Right lobe of liver (tissue), 6 donors: ENCODE data around the gene WDFY3. TPM values are rescaled to one million over a fixed set of nuclear protein-coding genes. Genes with fewer than 3 reads are reported as not detected.
"Not testable (repeated sequence)": the region's sequence is repeated elsewhere in the genome, so short reads cannot be mapped to it uniquely, and the experiment has no call there.

Experiments used
- ATAC-seq, 4 donors: fragments of 200-7000 bp; cut with Tn5 transposase; one replicate each; pipeline ENCODE4 v1.9.1; 2020; ENCODE audit warnings: mild to moderate bottlenecking in 4 of 4, moderate library complexity in 4 of 4
- DNase-seq, 3 donors: peaks; one replicate each; pipeline ENCODE4 v3.0.0-alpha.2; 2020
- H3K27ac ChIP-seq, 3 donors: fragments of 200-600 bp; one replicate each; pipeline ENCODE4 v1.8.0; 2022
- H3K27me3 ChIP-seq, 2 donors: fragments of 200-600 bp; one replicate each; pipeline ENCODE4 v1.8.0; 2022
- H3K36me3 ChIP-seq, 4 donors: fragments of 200-600 bp; sonication (generic) in 1 of 4; one replicate each; pipeline versions ENCODE4 v1.5.1 to v1.8.0; 2017 to 2022; ENCODE audit warnings: control low read depth in 1 of 4
- H3K4me1 ChIP-seq, 4 donors: fragments of 200-600 bp; sonication (generic) in 1 of 4; one replicate each; pipeline versions ENCODE4 v1.5.1 to v1.8.0; 2017 to 2022; ENCODE audit warnings: control low read depth in 1 of 4
- H3K4me3 ChIP-seq, 3 donors: fragments of 200-600 bp; one replicate each; pipeline ENCODE4 v1.8.0; 2022
- H3K9me3 ChIP-seq, 4 donors: fragments of 200-600 bp; sonication (generic) in 1 of 4; one replicate each; pipeline versions ENCODE4 v1.5.1 to v1.8.0; 2017 to 2022; ENCODE audit warnings: control low read depth in 1 of 4
- CTCF ChIP-seq, 4 donors: fragments of 200-600 bp in 3 of 4; fragments of 450-650 bp in 1 of 4; IDR thresholded peaks; one replicate each; pipeline versions ENCODE4 v1.5.1 to v1.8.0; 2016 to 2022; ENCODE audit warnings: antibody characterized with exemption in 4 of 4, mild to moderate bottlenecking in 2 of 4
- POLR2A ChIP-seq: fragments of 450-650 bp; IDR thresholded peaks from one replicate; pipeline ENCODE4 v1.6.1; 2017; ENCODE audit warnings: antibody characterized with exemption, mild to moderate bottlenecking
- WGBS: methylation state at CpG from one replicate; pipeline ENCODE4 v1.1.6; 2018; ENCODE audit warnings: low coverage, low lambda C conversion rate; ENCODE audit not compliant: insufficient coverage; ENCODE audit errors: missing lambda C conversion rate; 5-methylcytosine and 5-hydroxymethylcytosine counted together
- intact Hi-C, 2 donors: fragments of 100-400 bp; cut with DNase I; formaldehyde crosslinking; loops; one replicate each; pipeline versions ENCODE4 v1.11.2 to v1.14.1; 2022
- total RNA-seq, 6 experiments: library from RNA; depleted of rRNA in 2 of 6; stranded (reverse); fragments of >200 nt in 2 of 6; fragmentation: NEBNext Ultra II Directional in 3 of 6; extraction: Animal tissue kit (Norgen Biotek cat#: 25700) in 3 of 6; gene quantifications; one replicate each; pipeline versions ENCODE4 v1.1.0 to v1.2.4, GENCODE V29; 2016 to 2023
- donor health status: DM: no; HTN: yes; CAD: no.
- donor health status: DM: no; HTN: no; CAD: no.
- donor health status: DM: no; HTN: no; CAD: no.
- donor health status: DM: no; HTN: yes; CAD: no.
- donor health status: DM: no; HTN: yes; CAD: no.

WDFY3 gene
- total RNA-seq, 6 experiments from 2014 or later = 18.8 to 36.5 (median 25.9) TPM

GRCh38 chr4:84688605-84689004 lies 277.9 kb downstream of the WDFY3 start:
- Histone ChIP-seq H3K36me3 (peaks cover 0 to 42% (median 2%) of the 10 kb centered on the region in 4 donors), H3K4me3 (no peak overlapping the region), H3K9me3 (no peaks in the 10 kb centered on the region), H3K27me3 (no peaks in the 10 kb centered on the region), H3K27ac (no peak overlapping the region), H3K4me1 (peaks cover 0 to 2% (median 0%) of the 10 kb centered on the region in 4 donors)
- ATAC-seq = no peak
- TF ChIP-seq CTCF (IDR thresholded peaks at IDR 0.05) (no peak), POLR2A (no peak)
- WGBS = 89% methylated on average over 5 of the region's 5 CpGs
- intact Hi-C loops = no loop called here
- DNase-seq = no peak

DNA sequence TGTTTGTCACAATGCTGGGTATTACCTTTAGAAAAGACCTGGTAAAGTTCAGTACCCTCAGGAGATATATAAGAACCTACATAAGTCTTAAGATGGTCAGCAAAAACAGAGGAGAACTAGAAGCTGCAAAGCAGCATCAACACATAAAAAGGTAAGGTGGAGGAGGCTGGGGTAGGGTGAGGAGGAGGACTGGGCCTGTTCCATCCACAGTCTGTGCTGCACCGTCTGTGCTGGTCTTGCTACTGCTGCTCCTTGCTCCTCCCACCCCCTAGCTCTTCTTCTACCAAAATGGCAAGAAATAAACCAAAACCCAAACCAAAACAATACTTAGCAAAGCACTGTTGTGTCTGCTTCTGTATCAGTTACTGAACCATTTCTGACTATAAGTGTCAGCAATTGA lies 281.4 kb downstream of the WDFY3 start:
- 100% methylated on average over 1 of the region's 1 CpG for WGBS
- no peak for ATAC-seq
- no peak for DNase-seq
- no peak overlapping the region for H3K4me3 ChIP-seq
- H3K9me3 ChIP-seq = no peaks in the 10 kb centered on the region
- intact Hi-C loops = no loop called here
- TF ChIP-seq CTCF (IDR thresholded peaks at IDR 0.05) (no peak), POLR2A (no peak)
- no peak overlapping the region for H3K27ac ChIP-seq
- H3K27me3 ChIP-seq = no peaks in the 10 kb centered on the region
- H3K36me3 ChIP-seq = peaks cover 0 to 25% (median 6%) of the 10 kb centered on the region in 4 donors
- H3K4me1 ChIP-seq = peaks cover 0 to 27% (median 0%) of the 10 kb centered on the region in 4 donors

GRCh38 chr4:84684361-84684760 lies 282.1 kb downstream of the WDFY3 start:
- DNase-seq (no peak), ATAC-seq (no peak)
- TF ChIP-seq POLR2A (no peak), CTCF (IDR thresholded peaks at IDR 0.05) (no peak)
- no peaks in the 10 kb centered on the region for H3K9me3 ChIP-seq
- intact Hi-C loops = no loop called here
- H3K36me3 ChIP-seq = peaks cover 0 to 28% (median 7%) of the 10 kb centered on the region in 4 donors
- H3K4me1 ChIP-seq = peaks cover 0 to 27% (median 0%) of the 10 kb centered on the region in 4 donors
- H3K27ac ChIP-seq = no peak overlapping the region
- WGBS = 81% methylated on average over 3 of the region's 3 CpGs
- H3K4me3 ChIP-seq = no peak overlapping the region
- H3K27me3 ChIP-seq = no peaks in the 10 kb centered on the region

DNA sequence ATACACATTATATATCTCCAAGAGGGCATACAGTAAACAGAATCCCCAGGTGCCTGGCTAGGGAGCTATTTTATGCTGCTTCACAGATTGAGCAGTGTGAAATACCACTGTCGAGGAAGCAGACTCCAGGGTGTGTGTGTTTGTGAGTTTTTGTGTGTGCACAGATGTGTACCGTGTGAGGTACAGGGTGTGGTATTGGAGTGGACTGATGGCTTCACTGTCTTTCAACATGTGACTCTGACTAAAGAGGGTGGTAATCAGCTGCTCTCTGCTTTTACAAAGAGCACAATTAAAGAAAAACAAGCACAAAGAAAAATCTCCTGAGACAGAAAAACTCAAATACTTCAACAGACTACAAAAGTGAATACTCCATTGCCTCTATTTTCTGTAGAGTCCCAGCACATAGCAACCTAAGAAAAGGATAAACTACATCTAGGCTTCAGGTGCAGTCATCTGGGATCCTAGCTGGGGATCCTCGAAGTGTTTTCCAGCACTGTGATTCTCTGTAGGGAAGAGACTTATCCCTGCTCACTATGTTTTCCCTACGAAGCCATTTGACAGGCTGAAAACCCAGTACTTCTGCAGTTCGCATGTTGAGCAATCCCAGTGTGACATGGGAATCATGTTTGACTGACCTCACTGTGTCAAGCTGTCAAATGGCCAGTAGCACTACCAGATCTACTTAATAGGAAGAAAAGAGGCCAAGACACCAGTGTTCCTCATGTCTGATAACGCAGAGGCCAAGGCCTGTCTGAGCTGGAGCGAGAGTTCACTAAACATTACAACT lies 283.2 kb downstream of the WDFY3 start:
- peak overlapping the region in 1 of 3 donors; percentile 5 for H3K27ac ChIP-seq

GRCh38 chr4:84682661-84683060 lies 283.8 kb downstream of the WDFY3 start:
- H3K27me3 ChIP-seq, H3K9me3 ChIP-seq, H3K4me3 ChIP-seq, DNase-seq, intact Hi-C loops: not testable (repeated sequence)
- Histone ChIP-seq H3K4me1 (peaks cover 0 to 27% (median 0%) of the 10 kb centered on the region in 4 donors), H3K36me3 (peaks cover 0 to 36% (median 14%) of the 10 kb centered on the region in 4 donors), H3K27ac (peak overlapping the region in 1 of 3 donors; percentile 5)
- ATAC-seq = peak in 1 of 4 donors; percentile 6
- WGBS = no CpG with 5 or more reads among the region's 4 CpGs

More for the DNA sequence above, 283.2 kb downstream of the WDFY3 start:
- peaks cover 0 to 27% (median 0%) of the 10 kb centered on the region in 4 donors for H3K4me1 ChIP-seq
- ATAC-seq = peak; percentile 21 to 89 (median 42)
- intact Hi-C loops = no loop called here
- 72% methylated on average over 6 of the region's 7 CpGs for WGBS
- no peaks in the 10 kb centered on the region for H3K27me3 ChIP-seq
- no peak for TF ChIP-seq POLR2A
- TF ChIP-seq CTCF (IDR thresholded peaks at IDR 0.05) = no peak
- no peaks in the 10 kb centered on the region for H3K9me3 ChIP-seq
- no peak overlapping the region for H3K4me3 ChIP-seq
- peaks cover 0 to 34% (median 13%) of the 10 kb centered on the region in 4 donors for H3K36me3 ChIP-seq
- DNase-seq = no peak
